ENCODE measurements around the gene NEDD4L.
"Not testable (repeated sequence)": the region's sequence is repeated elsewhere in the genome, so short reads cannot be mapped to it uniquely, and the experiment has no call there.

Gene NEDD4L

GRCh38 chr18:58360324-58360723 is 316.3 kb downstream of the NEDD4L start:
- no peak for DNase-seq

DNA sequence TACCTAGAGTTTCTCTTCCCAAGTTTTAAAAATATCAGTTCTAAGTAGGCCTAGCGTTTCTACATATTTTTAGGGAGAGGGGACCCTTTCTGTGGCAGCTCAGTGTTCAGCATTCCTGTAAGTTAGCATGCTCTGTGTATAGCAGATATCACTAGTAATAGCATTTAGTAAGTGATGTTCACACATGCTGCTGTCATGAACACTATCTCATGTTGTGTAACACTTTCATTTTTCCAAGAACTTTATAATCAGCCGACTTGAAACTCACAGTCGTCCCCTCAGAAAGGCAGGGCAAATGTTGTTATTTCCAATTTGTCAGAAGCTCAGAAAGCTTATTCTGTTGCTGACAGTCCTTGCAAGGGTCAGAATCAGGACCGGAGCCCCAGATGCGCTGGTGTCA is 317.2 kb downstream of the NEDD4L start:
- no peak for DNase-seq

- DNase-seq: no peak
Observed at GRCh38 chr18:58362027-58362575, 318.1 kb downstream of the NEDD4L start.

- no peak for DNase-seq
Observed at GRCh38 chr18:58362829-58363271, 318.8 kb downstream of the NEDD4L start.

GRCh38 chr18:58363767-58364540 is 319.9 kb downstream of the NEDD4L start:
- no peak for DNase-seq

DNA sequence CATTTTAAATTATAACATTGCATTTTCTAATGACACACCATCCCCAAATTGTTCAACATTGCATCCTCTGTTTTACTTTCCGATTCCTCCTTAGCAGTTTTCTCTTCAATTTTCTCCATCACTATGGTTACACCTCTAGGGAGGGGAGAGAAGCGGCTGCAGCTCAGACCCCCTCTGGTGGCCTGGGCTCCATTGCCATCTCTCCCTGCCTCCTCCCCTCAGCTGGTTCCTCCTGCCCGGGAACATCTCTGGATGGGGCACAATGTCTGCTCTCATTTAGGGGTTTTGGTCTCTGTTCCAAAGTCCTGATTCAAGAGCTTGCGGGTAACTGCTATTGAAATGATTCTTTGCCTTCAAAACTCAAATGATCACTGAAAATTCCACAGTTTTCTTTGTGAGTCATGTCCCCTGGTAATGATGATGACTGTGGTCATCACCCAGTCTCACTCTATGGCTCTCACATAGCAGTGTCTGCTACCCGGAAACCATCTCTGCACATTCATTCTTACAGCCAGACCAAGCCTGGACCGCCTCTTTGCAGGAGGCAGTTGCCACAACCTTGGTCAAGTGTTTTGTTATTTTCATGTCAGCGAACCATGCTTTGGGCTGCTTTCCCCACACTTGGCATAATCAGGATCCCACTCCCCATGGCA is 321.0 kb downstream of the NEDD4L start:
- DNase-seq: no peak

DNA sequence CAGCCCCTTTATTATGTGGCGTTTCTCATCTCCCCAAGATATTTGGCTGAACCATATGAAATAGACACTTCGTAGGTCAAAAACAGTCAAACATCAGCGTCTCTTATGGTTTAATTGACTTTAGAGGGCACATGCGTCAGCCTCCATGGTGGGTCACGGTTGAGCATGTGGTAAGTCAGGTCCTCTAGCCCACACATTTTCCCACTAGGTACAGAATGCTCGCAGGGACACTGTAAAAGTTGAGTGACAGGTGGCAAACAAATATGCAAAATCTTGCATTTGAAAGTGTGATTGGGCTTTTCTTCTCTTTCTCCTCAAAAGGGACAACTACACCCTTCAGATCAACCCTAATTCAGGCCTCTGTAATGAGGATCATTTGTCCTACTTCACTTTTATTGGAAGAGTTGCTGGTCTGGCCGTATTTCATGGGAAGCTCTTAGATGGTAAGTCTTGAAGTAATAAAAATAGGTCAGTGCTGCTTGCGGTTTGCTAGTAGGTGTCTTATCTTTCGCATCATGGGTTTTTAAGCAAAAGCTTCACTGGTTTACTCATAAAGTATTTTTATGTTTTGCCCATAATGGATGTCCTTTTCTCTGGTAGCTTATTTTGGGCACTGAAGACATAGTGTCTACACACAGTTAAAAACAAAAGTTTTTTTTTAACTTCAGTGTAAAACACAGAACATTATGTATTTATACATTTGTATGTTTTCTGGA is 323.6 kb downstream of the NEDD4L start:
- DNase-seq: no peak

- DNase-seq: no peak
Observed at GRCh38 chr18:58369616-58370015, 325.6 kb downstream of the NEDD4L start.

GRCh38 chr18:58370038-58370580 is 326.1 kb downstream of the NEDD4L start:
- no peak for DNase-seq

DNA sequence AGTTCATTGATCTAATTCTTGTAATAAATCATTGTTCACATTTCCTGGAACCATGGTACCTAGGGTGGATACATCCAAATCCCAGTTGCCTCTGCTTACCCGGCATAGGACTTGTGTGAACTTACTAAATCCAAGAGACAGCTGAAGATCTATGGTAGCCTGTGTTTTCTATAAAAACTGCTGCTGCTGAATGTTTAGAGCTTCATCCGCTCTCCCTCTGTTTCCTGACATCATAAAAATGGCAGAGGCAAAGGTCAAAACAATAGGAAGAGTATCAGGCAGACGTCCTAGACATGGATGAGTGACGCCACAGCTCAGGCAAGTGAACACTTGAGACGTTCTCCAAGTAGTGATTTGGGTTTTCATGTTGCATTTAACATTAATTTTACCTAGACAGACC is 326.6 kb downstream of the NEDD4L start:
- DNase-seq: no peak

DNA sequence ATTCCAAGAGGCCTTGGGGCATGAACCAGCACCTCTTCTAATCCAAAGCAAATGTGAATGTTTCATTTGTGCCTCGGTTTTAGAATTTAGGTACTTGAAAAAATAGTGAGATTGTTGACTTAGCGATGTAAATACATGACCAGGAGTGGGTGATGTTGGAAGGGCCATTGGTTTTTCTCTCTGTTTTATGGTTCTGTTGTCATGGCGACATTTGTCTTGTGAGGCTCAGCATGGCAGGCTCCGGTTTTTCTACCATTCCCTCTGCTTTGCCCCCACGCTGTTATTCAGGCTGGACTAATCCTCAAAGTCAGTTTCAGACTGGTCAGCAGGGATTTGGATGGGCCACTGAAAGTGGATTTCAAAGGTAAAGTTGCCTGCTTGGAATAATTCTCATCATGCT is 329.5 kb downstream of the NEDD4L start:
- no peak for DNase-seq

- DNase-seq: no peak
Observed at GRCh38 chr18:58375051-58375450, 331.0 kb downstream of the NEDD4L start.

DNA sequence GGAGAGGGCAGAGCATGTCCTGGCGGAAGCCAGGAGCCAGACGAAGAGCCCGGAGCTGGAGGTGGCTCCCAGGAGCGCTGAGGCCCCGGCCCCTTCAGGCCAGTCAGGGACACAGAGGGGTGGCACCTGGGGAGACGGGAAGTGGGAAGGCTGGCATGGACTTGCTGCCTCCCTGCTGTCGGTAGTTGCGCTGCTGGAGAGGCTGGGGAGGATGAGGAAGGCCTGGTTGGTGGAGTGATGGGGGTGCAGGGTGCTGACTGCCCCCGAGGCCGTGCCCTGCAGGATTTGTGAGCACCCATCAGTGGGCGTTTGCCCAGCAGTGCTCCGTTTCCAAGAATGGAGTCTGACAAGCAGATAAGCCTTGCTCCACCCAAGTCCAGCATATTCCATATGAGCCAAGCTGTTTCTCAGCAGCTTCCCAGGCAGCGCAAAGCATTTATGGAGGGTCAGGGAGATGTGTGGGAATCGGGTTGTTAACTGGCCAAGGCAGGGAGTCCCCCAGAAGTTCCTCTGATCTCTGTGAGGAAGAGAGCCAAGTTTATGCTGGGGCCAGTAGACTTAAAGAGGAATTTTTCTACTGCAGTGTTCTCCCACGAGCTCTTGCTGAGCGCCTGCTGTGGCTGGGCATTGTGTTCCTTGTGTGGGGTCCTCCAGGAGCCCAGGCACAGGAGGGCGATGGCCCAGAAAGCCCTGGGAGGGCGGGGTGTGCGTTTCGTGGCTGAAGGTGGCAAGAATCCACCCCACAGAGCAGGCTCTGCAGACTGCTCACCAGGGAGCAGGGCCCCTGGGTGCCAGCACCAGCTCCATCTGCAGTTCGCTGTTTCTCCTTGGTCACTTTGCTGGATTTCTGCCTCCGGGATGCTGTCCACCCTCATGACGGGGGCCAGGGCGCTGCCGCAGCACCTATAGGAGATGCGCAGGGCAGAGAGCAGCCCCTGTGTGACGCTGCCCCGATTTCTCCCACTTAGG is 334.7 kb downstream of the NEDD4L start:
- no peak for DNase-seq

DNA sequence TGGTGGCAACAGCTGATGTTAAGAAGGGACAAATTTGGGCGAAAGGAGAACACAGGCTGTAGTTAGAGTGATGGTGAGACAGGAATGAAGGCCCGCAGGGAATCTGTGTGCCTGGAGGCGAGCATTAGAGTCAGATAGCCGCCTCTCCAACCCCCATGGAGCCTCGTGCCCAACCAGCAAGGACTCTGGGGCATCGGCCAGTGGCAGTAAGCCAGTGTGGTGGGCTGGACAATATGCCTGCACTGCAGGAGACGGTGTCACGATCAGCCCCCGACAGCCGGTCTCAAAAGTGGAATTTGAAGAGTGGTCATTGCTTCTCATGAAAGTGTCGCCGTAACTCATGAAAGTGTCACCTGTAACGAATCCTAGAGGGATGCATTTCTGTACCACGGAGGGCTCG is 335.4 kb downstream of the NEDD4L start:
- DNase-seq: no peak

GRCh38 chr18:58380113-58380512 is 336.1 kb downstream of the NEDD4L start:
- DNase-seq: not testable (repeated sequence)

DNA sequence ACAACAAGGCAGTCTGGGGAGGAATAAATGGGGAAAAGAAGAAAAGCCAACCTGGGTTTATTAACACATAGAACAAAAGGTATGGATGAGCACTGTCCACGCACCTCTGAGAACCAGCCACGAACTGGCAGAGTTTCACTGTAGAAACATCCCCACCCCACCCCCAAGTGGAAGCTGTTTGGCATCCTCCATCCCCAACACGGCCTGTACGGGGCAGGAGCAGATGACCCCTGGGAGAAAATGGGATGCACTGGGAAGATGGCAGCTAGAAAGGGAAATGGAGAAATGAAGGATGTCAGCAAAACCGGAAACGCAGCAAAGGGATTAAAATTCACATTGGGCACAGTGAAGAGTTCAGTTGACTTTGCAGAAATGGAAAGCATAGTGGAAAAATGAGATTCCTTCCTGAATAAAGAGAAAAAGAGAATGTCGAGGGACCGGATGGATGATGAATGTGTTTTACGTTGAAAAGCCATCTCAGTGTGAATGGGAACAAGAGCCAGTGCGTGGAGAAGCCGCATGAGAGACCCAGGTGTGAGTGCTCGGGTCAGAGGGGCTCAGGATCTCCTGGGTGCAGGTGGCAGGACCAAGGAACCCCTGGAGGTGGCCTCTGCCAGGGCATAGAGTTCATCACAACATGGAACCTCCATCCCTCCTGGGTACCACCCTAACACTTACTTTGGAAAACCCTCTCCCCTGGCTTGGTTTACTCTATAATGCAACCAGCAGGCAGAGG is 337.8 kb downstream of the NEDD4L start:
- no peak for DNase-seq

- no peak for DNase-seq
Observed at GRCh38 chr18:58382446-58382845, 338.4 kb downstream of the NEDD4L start.

GRCh38 chr18:58385472-58385871 is 341.4 kb downstream of the NEDD4L start:
- no peak for DNase-seq

GRCh38 chr18:58386780-58387179 is 342.8 kb downstream of the NEDD4L start:
- DNase-seq: no peak

- DNase-seq: no peak
Observed at GRCh38 chr18:58387716-58388115, 343.7 kb downstream of the NEDD4L start.

GRCh38 chr18:58388736-58389135 is 344.7 kb downstream of the NEDD4L start:
- DNase-seq: no peak

Data from hematopoietic multipotent progenitor cell treated with erythropoietin and hydrocortisone succinate and interleukin-3 and kit ligand, for 8 days (in vitro differentiated cells).